ENCODE results near the gene WDR81.

WDR81 gene

DNA sequence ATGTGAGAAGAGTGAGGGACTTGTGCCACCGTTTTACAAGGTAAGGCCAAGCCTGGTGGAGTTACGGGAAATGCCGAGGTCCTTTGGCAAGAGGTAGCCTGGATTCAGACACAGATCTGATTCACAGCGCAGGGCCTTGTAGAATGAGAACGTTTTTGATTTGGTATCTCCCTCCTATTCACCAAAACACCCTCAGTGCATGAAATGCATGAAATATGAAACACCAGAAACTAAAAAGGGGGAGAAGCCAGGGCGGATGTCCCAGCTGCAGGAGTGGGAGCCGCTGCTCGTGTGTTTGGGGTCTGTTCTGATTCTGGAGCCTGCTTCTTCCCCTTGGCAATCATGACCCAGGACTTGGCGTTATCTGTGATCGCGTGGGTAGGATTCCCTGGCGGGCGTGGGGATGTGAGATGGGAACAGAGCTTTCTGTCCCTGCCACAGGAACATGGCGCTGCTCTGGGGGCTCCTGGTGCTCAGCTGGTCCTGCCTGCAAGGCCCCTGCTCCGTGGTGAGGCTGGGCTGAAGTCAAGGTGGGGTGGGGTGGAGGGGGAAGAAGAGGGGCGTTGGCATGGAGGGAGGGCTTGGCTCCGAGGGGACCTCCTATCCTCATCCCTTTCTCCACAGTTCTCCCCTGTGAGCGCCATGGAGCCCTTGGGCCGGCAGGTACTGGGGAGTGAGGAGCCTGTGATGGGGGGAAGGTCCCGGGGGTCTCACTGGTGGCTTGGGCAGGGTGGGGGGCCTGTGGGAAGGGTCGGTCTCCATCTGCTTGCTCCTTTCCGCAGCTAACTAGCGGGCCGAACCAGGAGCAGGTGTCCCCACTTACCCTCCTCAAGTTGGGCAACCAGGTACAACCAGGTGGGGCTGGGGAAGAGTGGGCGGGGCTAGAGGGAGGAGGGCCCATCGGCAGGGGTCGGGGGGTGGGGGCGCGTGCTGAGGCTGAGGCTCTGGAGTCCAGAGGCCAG, 20.3 kb downstream of the WDR81 start:
- Mint-ChIP-seq H3K27me3 (no peaks in the 10 kb centered on the region), H3K36me3 (ENCODE audit: low read depth) (peaks cover 60% of the 10 kb centered on the region), H3K27ac (no peak overlapping the region), H3K9me3 (no peaks in the 10 kb centered on the region), H3K4me1 (ENCODE audit: low read depth) (peaks cover 33% of the 10 kb centered on the region), H3K4me3 (no peak overlapping the region)
- intact Hi-C loops (cut with micrococcal nuclease), result no loop called here

DNA sequence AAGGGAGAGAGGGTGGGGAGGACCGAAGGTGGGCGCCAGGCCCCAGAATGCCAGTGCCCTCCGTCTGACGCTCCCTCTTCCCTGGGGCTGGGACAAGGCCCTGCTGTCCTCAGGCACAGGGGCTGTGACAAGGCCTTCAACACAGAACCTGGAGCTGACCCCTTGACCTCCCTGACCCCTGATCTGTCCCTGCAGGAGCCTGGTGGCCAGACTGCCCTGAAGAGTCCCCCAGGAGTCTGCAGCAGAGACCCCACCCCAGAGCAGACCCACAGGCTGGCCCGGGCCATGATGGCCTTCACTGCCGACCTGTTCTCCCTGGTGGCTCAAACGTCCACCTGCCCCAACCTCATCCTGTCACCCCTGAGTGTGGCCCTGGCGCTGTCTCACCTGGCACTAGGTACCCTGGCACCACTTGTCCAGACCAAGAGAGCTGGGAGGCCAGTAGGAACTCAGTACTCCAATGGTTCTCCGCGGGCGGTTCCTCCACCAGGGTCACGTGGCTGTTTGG, 21.1 kb downstream of the WDR81 start:
- H3K4me1 Mint-ChIP-seq (ENCODE audit: low read depth), result peaks cover 40% of the 10 kb centered on the region
- H3K27ac Mint-ChIP-seq, result no peak overlapping the region
- H3K4me3 Mint-ChIP-seq, result no peak overlapping the region
- peaks cover 60% of the 10 kb centered on the region for H3K36me3 Mint-ChIP-seq (ENCODE audit: low read depth)
- no peaks in the 10 kb centered on the region for H3K27me3 Mint-ChIP-seq
- intact Hi-C loops (cut with micrococcal nuclease), result no loop called here
- no peaks in the 10 kb centered on the region for H3K9me3 Mint-ChIP-seq

DNA sequence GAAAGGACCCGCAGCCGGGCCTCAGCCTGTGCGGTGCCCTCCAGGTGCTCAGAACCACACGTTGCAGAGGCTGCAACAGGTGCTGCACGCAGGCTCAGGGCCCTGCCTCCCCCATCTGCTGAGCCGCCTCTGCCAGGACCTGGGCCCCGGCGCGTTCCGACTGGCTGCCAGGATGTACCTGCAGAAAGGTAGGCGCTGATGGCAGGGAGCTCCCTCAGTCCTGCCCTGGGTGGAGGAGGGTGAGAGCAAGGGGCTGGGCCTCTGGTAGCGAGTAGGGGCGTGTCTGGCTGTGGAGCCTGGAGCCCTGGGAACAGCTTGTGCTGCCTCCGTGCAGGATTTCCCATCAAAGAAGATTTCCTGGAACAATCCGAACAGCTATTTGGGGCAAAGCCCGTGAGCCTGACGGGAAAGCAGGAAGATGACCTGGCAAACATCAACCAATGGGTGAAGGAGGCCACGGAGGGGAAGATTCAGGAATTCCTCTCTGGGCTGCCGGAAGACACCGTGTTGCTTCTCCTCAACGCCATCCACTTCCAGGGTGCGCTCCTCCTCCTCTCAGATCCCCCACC, 22.6 kb downstream of the WDR81 start:
- Mint-ChIP-seq H3K9me3 (no peaks in the 10 kb centered on the region), H3K27me3 (no peaks in the 10 kb centered on the region), H3K36me3 (ENCODE audit: low read depth) (peaks cover 54% of the 10 kb centered on the region), H3K27ac (peak overlapping the region; percentile 46), H3K4me1 (ENCODE audit: low read depth) (peaks cover 48% of the 10 kb centered on the region), H3K4me3 (no peak overlapping the region)
- intact Hi-C loops (cut with micrococcal nuclease), result no loop called here

DNA sequence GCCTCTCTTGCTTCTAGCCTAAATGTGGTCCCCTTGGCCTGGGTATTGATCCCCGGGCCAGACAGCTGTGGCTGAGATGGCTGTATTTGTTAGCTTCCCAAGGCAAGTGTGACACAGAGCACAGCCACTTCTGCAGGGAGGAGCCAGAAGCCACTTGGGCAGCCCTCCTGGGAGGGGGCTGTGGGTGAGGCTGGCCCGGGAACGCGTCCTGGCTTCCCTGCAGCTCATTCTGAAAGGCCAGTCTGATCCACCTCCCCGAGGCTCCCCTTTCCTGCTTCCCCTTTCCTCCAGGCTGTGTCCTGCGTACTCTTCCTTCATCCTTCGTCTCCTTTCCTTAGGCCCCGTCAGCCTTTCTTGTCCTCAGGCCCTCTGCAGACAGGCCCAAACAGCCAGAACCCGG, 26.1 kb downstream of the WDR81 start:
- intact Hi-C loops (cut with micrococcal nuclease), result no loop called here
- H3K9me3 Mint-ChIP-seq, result no peaks in the 10 kb centered on the region
- peaks cover 70% of the 10 kb centered on the region for H3K4me1 Mint-ChIP-seq (ENCODE audit: low read depth)
- H3K4me3 Mint-ChIP-seq, result peak overlapping the region; percentile 9
- peaks cover 2% of the 10 kb centered on the region for H3K27me3 Mint-ChIP-seq
- H3K27ac Mint-ChIP-seq, result peak overlapping the region; percentile 98
- H3K36me3 Mint-ChIP-seq (ENCODE audit: low read depth), result peaks cover 36% of the 10 kb centered on the region

DNA sequence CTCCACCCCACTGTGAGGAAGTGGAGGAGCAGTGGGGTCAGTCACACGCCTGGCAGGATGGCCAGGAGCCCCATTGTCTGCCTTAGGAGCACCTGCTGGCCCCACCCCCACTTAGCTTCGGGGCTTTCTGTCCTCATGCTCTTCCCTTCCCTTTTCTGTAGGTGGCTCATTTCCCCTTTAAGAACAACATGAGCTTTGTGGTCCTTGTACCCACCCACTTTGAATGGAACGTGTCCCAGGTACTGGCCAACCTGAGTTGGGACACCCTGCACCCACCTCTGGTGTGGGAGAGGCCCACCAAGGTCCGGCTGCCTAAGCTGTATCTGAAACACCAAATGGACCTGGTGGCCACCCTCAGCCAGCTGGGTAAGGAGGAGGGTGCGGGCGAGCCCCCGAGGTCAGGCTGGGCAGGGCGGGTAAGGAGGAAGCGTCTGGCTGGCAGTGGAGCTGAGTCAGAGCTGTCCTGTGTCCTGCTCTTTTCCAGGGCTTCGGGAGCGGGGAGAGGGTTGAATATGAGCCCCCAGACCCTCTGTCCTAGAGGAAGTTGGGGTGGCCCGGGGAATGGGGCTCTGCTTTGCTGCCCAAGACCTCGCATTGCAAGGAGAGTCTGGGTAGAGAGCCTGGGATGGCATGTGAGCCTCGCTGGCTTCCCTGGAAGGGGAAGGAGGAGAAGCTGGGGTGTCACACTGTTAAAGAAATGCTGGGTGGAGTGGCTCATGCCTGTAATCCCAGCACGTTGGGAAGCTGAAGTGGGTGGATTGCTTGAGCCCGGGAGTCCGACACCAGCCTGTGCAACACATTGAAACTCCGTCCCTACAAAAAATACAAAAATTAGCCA, 28.1 kb downstream of the WDR81 start:
- peaks cover 3% of the 10 kb centered on the region for H3K27me3 Mint-ChIP-seq
- intact Hi-C loops (cut with micrococcal nuclease), result no loop called here
- peaks cover 16% of the 10 kb centered on the region for H3K36me3 Mint-ChIP-seq (ENCODE audit: low read depth)
- H3K4me1 Mint-ChIP-seq (ENCODE audit: low read depth), result peaks cover 89% of the 10 kb centered on the region
- no peaks in the 10 kb centered on the region for H3K9me3 Mint-ChIP-seq
- H3K4me3 Mint-ChIP-seq, result peak overlapping the region; percentile 76
- peak overlapping the region; percentile 98 for H3K27ac Mint-ChIP-seq

DNA sequence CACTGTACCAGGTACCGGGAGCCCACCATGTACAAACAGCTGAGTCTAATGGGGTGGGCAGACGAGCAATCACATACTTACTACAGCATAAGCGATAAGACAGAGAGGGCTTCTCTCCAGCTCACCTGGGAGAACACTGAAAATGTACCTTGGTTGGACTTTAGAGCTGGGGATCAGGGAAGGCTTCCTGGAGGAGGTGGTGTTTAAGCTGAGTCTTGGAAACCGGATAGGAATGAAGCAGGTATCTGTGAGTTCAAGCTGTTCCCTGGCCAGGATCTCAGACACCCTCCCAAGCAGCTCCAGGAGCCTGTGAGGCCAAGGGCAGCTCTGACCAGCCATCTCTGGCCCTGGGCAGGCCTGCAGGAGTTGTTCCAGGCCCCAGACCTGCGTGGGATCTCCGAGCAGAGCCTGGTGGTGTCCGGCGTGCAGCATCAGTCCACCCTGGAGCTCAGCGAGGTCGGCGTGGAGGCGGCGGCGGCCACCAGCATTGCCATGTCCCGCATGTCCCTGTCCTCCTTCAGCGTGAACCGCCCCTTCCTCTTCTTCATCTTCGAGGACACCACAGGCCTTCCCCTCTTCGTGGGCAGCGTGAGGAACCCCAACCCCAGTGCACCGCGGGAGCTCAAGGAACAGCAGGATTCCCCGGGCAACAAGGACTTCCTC, 29.4 kb downstream of the WDR81 start:
- peaks cover 3% of the 10 kb centered on the region for H3K27me3 Mint-ChIP-seq
- H3K4me1 Mint-ChIP-seq (ENCODE audit: low read depth), result peaks cover 93% of the 10 kb centered on the region
- no peaks in the 10 kb centered on the region for H3K9me3 Mint-ChIP-seq
- intact Hi-C loops (cut with micrococcal nuclease), result no loop called here
- H3K27ac Mint-ChIP-seq, result peak overlapping the region; percentile 98
- peaks cover 3% of the 10 kb centered on the region for H3K36me3 Mint-ChIP-seq (ENCODE audit: low read depth)
- peak overlapping the region; percentile 55 for H3K4me3 Mint-ChIP-seq

DNA sequence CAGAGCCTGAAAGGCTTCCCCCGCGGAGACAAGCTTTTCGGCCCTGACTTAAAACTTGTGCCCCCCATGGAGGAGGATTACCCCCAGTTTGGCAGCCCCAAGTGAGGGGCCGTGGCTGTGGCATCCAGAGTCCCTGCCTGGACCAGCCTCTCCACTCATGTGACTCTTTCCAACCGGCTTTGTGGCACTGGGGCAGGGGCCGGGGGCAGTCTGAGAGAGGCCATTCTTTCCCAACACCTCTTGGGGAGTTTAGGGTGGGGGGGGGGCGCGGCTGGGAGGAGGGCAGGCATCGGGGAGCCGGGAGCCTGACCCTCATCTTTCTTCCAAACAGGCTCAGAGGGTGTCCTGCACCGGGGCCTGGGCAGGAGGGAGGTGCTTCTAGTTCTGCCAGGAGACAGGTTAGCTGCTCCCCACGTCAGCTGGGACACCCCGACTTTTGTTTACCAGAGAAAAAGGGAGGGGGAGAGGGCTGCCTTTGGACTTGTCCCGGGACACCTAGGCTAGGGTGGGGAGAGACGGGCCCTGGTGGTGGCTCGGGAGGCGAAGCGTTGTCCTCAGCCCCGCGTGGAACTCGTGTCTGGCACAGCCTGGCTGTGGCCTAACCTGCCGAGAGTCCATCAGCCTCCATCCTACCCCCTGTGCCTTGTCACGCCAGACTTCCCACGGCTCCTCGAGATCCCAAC, 30.1 kb downstream of the WDR81 start:
- Mint-ChIP-seq H3K9me3 (no peaks in the 10 kb centered on the region), H3K4me3 (peak overlapping the region; percentile 55), H3K36me3 (ENCODE audit: low read depth) (no peaks in the 10 kb centered on the region), H3K27me3 (peaks cover 3% of the 10 kb centered on the region), H3K27ac (peak overlapping the region; percentile 98), H3K4me1 (ENCODE audit: low read depth) (peaks cover 90% of the 10 kb centered on the region)
- intact Hi-C loops (cut with micrococcal nuclease), result no loop called here

DNA sequence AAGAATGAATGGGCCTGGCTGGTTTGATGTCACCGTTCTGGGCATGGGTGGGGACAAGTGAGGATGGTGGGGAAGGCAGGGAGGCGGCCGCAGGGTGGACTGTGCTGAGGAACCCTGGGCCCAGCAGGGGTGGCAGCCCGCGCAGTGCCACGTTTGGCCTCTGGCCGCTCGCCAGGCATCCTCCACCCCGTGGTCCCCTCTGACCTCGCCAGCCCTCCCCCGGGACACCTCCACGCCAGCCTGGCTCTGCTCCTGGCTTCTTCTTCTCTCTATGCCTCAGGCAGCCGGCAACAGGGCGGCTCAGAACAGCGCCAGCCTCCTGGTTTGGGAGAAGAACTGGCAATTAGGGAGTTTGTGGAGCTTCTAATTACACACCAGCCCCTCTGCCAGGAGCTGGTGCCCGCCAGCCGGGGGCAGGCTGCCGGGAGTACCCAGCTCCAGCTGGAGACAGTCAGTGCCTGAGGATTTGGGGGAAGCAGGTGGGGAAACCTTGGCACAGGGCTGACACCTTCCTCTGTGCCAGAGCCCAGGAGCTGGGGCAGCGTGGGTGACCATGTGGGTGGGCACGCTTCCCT, 30.8 kb downstream of the WDR81 start:
- H3K4me3 Mint-ChIP-seq, result no peak overlapping the region
- H3K27me3 Mint-ChIP-seq, result peaks cover 3% of the 10 kb centered on the region
- H3K36me3 Mint-ChIP-seq (ENCODE audit: low read depth), result no peaks in the 10 kb centered on the region
- intact Hi-C loops (cut with micrococcal nuclease), result no loop called here
- no peaks in the 10 kb centered on the region for H3K9me3 Mint-ChIP-seq
- peaks cover 91% of the 10 kb centered on the region for H3K4me1 Mint-ChIP-seq (ENCODE audit: low read depth)
- peak overlapping the region; percentile 98 for H3K27ac Mint-ChIP-seq

DNA sequence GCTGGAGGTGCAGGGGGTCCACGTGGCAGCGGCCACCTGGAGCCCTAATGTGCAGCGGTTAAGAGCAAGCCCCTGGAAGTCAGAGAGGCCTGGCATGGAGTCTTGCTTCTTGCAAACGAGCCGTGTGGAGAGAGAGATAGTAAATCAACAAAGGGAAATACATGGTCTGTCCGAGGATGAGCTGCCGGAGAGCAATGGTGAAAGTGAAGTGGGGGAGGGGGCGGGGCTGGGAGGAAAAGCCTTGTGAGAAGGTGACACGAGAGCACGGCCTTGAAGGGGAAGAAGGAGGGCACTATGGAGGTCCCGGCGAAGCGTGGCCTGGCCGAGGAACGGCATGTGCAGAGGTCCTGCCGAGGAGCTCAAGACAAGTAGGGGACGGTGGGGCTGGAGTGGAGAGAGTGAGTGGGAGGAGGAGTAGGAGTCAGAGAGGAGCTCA, 31.3 kb downstream of the WDR81 start:
- peaks cover 87% of the 10 kb centered on the region for H3K4me1 Mint-ChIP-seq (ENCODE audit: low read depth)
- intact Hi-C loops (cut with micrococcal nuclease), result no loop called here
- no peaks in the 10 kb centered on the region for H3K36me3 Mint-ChIP-seq (ENCODE audit: low read depth)
- H3K4me3 Mint-ChIP-seq, result no peak overlapping the region
- H3K27ac Mint-ChIP-seq, result peak overlapping the region; percentile 98
- no peaks in the 10 kb centered on the region for H3K9me3 Mint-ChIP-seq
- peaks cover 3% of the 10 kb centered on the region for H3K27me3 Mint-ChIP-seq

DNA sequence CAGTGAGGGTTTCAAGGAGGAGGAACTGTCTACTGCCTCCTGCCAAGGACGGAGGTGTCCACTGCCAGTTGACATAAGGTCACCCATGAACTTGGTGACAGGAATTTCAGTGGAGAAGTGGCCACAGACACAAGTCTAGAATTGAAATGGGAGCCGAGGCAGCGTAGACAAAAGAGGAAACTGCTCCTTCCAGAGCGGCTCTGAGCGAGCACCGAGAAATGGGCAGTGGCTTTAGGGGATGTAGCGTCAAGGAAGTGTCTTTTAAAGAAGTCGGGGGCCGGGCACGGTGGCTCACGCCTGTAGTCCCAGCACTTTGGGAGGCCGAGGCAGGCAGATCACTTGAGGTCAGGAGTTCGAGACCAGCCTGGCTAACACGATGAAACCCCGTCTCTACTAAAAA, 34.3 kb downstream of the WDR81 start:
- peaks cover 5% of the 10 kb centered on the region for H3K27me3 Mint-ChIP-seq
- peak overlapping the region; percentile 85 for H3K27ac Mint-ChIP-seq
- H3K4me1 Mint-ChIP-seq (ENCODE audit: low read depth), result peaks cover 88% of the 10 kb centered on the region
- intact Hi-C loops (cut with micrococcal nuclease), result no loop called here
- no peaks in the 10 kb centered on the region for H3K9me3 Mint-ChIP-seq
- H3K4me3 Mint-ChIP-seq, result no peak overlapping the region
- H3K36me3 Mint-ChIP-seq (ENCODE audit: low read depth), result no peaks in the 10 kb centered on the region

DNA sequence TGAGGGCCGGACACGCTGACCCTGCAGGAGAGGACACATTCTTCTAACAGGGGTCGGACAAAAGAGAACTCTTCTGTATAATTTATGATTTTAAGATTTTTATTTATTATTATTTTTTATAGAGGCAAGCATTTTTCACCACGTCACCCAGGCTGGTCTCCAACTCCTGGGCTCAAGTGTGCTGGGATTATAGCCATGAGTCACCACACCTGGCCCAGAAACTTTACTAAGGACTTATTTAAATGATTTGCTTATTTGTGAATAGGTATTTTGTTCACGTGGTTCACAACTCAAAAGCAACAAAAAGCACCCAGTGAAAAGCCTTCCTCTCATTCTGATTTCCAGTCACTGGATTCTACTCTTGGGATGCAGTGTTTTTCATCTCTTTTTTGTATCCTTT, 35.0 kb downstream of the WDR81 start:
- intact Hi-C loops (cut with micrococcal nuclease), result no loop called here
- Mint-ChIP-seq H3K4me3 (no peak overlapping the region), H3K4me1 (ENCODE audit: low read depth) (peaks cover 88% of the 10 kb centered on the region), H3K9me3 (no peaks in the 10 kb centered on the region), H3K27ac (peak overlapping the region; percentile 85), H3K36me3 (ENCODE audit: low read depth) (no peaks in the 10 kb centered on the region), H3K27me3 (peaks cover 5% of the 10 kb centered on the region)

DNA sequence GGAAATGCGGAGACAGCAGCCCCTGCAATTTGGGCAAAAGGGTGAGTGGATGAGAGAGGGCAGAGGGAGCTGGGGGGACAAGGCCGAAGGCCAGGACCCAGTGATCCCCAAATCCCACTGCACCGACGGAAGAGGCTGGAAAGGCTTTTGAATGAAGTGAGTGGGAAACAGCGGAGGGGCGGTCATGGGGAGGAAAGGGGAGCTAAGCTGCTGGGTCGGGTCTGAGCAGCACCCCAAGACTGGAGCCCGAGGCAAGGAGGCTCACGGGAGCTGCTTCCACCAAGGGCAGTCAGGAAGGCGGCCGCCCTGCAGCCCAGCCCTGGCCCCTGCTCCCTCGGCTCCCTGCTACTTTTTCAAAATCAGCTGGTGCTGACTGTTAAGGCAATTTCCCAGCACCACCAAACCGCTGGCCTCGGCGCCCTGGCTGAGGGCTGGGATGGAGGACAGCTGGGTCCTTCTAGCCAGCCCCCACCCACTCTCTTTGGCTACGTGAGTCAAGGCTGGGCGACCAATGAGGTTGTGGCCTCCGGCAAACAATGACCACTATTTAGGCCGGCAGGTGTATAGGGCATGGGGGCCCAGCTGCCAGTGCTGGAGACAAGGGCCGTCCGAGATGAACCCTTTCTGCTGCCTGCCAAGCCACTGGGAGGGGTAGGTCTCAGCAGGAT, 37.9 kb downstream of the WDR81 start:
- no peaks in the 10 kb centered on the region for H3K36me3 Mint-ChIP-seq (ENCODE audit: low read depth)
- intact Hi-C loops (cut with micrococcal nuclease), result loop anchor here (5.0 kb wide), 1 partner anchor 35 kb away; no protein-coding TSS in a partner anchor
- H3K27me3 Mint-ChIP-seq, result peaks cover 2% of the 10 kb centered on the region
- H3K9me3 Mint-ChIP-seq, result no peaks in the 10 kb centered on the region
- H3K4me1 Mint-ChIP-seq (ENCODE audit: low read depth), result peaks cover 69% of the 10 kb centered on the region
- peak overlapping the region; percentile 54 for H3K4me3 Mint-ChIP-seq
- peak overlapping the region; percentile 97 for H3K27ac Mint-ChIP-seq

Data from dendritic cell treated with granulocyte-macrophage colony-stimulating factor and Interleukin-4, amounts not matched to agents 40 ng/mL and 50 ng/mL, for 4 days (primary cell).